GM10847 (cell line): ENCODE measurements around the gene SETD5.

ENCODE experiments used
- POLR2A ChIP-seq: IDR thresholded peaks from 2 replicates; pipeline ENCODE4 v1.6.1; 2011; ENCODE audit not compliant: insufficient read length; ENCODE audit errors: extremely low read depth

SETD5 gene

DNA sequence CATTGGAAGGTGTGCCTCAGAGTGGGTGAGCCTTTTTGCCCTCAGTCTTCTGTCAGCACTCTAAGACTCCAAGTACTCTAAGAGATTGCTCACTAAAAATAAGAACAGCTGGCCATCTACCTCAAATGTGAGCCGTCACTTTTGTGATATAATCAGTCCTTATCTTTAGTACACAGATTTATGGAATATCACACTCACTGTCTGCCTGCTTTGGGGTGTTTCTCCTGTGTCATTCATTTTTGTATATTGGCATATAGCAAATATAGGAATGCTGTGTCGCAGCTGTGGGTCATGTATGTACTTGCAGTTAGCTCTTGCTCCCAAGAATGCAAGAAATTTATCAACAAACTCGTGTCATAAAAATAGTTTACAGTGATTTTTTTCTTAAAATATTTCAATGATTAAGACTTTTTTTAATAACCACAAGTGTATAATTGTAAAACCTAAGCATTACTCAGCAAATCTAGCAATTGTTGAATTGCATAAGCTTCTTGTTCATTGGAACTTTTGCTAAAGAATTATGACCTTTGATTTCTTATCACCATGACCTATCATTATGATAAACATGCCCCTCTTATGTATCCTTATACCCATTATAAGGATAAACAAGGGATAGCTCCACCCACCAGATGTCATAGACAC is 18.8 kb downstream of the SETD5 start:
- no peak for TF ChIP-seq POLR2A

- TF ChIP-seq POLR2A: no peak
Measured at GRCh38 chr3:9420850-9421549, 23.6 kb downstream of the SETD5 start.

- TF ChIP-seq POLR2A: no peak
Measured at GRCh38 chr3:9422712-9423424, 25.5 kb downstream of the SETD5 start.

- TF ChIP-seq POLR2A: no peak
Measured at GRCh38 chr3:9428411-9428810, 31.0 kb downstream of the SETD5 start.

DNA sequence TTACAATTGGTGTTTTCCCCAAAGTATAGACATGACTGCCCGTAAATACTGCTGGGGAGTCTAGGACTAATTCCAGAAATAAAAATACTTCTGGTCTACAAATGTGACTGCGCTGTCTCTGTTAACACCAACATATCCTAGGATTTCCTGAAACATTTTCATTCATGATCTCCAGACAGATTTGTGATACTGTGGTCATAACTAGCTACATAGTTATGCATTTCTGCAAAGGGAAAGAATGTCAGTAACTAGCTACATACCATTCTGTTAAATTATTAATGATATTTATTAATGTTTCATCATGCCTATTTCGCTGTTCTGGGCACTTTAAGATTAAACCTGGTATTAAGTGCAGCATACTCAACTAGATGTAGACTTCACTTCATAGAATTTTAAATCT is 33.3 kb downstream of the SETD5 start:
- no peak for TF ChIP-seq POLR2A

DNA sequence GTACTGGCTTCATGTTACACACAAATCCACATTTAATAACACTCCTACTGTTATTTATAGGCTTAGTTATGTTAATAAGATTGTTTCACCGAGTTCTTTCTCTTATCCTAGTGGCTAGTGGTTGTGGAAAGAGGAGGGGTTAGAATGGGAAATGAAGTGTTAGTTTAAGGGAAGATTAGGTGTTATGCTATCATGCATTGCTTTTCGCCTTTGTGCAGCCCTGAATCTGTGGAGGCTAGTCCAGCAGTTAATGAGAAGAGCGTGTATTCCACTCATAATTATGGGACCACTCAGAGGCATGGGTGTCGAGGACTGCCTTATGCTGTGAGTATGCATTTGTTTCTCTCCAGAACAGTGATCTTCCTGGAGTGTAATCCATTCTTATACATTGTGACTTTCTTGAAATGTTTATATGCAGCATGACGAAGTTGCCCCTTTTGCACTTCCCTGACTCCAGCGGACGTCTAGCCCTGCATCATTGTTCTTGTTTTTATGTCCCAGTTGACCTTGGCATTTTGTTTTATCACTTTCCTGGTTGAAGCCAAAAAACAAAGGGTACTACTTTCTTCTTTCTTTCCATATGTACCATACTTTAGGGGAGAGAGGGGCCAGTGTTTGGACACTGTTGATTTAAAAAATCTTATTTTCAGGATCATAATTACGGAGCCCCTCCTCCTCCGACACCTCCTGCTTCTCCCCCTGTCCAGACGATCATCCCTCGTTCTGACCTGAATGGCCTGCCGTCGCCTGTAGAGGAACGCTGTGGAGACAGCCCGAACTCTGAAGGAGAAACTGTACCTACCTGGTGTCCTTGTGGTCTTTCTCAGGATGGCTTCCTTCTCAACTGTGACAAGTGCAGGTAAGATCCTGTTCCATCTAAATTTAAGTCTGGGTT is 36.5 kb downstream of the SETD5 start:
- TF ChIP-seq POLR2A: no peak

DNA sequence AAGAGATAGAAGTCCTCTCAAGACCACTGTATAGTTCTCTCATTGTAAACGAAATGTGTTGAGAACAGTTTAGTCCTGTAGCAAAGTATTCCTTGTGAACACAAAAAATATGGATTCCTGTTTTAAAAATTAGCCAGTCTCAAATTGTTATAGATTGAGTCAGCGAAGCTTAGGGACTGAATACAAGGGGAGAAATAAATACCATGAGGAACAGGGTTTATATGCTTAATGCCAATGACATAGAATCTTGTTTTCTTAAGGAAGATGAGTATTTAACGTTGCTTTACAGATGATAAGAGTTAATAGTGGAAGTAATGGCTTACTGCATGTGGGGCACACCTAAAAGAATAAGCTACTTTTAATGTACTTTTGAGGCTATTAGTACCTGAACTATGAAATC is 37.9 kb downstream of the SETD5 start:
- TF ChIP-seq POLR2A: no peak

DNA sequence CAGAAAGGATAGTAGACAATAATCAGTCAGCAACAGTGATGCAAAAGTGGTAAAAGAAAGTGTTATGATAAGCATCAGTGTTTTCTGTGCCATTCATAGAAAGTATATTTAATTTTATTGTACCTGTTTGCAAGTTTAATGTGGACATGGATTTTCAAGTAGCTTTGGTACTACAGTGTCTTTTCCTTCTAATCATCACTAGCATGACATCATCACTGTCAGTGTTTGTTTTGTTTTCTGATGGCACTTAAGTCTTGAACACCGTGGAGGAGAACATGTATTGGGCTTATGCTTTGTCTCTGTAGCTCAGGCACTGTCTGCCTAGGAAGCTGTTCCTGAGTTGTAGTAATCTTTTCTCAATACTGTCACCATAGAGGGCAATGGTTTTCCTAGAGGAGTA is 41.9 kb downstream of the SETD5 start:
- no peak for TF ChIP-seq POLR2A

DNA sequence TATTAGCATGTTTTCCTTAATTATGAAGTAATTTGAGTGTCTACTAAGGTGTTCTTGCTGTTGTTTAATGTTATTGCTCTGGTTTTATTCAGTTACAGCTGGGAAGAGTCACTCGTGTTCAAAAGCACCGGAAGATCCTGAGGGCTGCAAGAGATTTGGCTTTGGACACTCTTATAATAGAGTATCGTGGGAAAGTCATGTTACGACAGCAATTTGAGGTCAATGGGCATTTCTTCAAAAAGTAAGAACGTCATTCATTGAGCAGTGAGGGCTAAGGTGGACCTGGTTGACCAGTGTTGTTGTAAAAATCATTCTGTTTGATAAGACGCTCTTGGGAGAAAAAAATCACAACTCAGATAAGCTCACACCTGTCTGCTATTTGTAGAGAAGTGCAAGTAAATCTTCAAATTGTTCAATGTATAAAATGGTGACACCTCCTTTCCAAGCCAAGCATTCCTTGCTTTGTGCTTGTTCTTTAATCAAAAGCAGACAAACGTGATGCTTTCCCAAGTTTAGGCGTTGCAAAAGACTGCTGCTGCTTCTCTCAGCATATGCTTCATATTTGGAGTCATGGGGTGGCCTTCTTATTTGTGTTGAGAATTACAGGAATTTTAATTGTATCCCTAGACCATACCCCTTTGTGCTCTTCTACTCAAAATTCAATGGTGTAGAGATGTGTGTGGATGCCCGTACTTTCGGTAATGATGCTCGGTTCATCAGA is 44.2 kb downstream of the SETD5 start:
- TF ChIP-seq POLR2A: no peak

DNA sequence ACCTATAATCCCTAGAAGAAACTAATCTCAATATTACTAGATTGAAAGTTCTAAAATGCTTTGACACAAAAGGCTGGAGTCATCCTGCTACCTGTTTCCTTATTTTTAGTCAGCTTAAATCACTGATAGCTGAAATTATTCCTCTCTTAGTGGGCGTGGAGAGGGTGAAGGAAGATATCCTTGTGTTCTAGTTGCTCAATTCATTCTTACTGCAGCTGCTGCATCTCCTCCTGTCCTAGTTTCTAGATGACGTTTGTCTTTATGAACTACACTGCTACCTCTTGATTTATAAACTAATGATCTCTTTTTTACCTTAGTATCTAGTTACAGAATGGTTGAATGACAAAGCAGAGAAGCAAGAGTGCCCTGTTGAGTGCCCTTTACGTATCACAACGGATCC is 50.7 kb downstream of the SETD5 start:
- TF ChIP-seq POLR2A: no peak

DNA sequence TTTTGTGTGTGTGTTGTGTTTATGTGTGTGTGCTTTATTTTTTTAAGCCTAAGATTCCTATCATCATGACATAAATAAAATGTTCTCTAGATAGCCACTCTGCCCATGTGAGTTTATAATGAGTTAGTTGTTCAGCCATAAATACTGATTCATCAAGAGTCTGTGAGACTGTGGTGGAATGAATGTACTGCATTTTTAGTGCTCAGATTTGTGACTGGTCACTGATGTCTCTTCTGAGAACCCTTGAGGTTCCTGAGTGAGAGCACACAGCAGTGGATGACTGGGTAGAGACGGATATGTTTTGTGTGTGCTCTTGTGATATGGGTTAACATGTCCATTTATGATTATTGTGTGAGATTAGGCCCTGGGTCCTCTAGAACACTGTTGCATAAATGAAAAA is 51.2 kb downstream of the SETD5 start:
- no peak for TF ChIP-seq POLR2A

DNA sequence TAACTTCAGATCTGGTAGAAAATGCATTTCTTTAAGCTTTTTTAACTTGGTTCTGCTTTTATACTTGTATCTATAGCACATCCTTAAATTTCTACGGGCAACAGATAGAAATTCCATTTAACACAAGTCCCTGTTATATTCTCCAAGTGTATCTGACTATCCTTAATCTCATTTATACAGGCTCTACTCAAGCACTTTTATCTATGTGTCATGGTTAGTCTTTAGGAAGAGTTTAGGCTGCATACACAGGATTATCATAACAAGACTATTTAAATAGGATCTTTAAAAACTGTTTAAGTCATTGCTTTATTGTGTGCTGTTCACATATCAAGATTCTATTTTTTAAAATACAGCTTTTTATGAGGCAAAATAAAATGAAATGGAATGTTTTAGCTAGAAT is 52.7 kb downstream of the SETD5 start:
- TF ChIP-seq POLR2A: no peak

- TF ChIP-seq POLR2A: no peak
Measured at GRCh38 chr3:9450991-9451390, 53.6 kb downstream of the SETD5 start.

DNA sequence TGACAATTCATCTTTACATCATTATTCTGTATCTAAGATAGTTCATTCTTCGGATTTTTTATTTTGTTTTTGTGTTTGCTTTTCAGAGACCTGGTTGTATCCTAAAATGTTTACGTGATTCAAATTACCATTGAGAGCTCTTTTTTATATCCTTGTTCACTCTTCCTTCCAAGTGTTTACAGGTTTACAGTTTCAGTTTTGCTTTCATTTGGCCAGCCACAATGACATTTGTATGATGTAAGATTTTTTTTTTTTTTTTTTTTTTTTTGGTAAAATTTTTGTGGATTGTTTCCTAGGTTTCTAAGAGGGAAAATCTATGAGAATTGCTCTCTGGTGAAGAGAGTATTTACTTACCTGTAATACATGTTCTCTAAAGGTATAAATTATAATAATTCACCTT is 55.0 kb downstream of the SETD5 start:
- no peak for TF ChIP-seq POLR2A
